GM23338 (cell line): ENCODE results near the gene HTT-AS. TPM values are rescaled to one million over a fixed set of nuclear protein-coding genes. Genes with fewer than 3 reads are reported as not detected.

Experiments used
- ATAC-seq: fragments of 200-7000 bp; cut with Tn5 transposase; 3 replicates; pipeline ENCODE4 v1.9.1; 2020
- DNase-seq: peaks from one replicate; pipeline ENCODE4 v3.0.0-alpha.2; 2015; ENCODE audit warnings: low spot score
- H2AFZ ChIP-seq: fragments of 200-600 bp; sonication (generic); 2 replicates; pipeline ENCODE4 v1.8.0; 2016; ENCODE audit warnings: antibody characterized with exemption, mild to moderate bottlenecking, moderate library complexity
- H3F3A ChIP-seq: fragments of 200-600 bp; sonication (generic); replicated peaks from 2 replicates; pipeline ENCODE4 v1.8.0; 2017; ENCODE audit warnings: antibody characterized with exemption, mixed run types, low read depth
- H3K27ac ChIP-seq: fragments of 200-600 bp; sonication (generic); 2 replicates; pipeline ENCODE4 v1.6.1; 2016; ENCODE audit warnings: low read depth
- H3K27me3 ChIP-seq: fragments of 200-600 bp; sonication (generic); 2 replicates; pipeline ENCODE4 v1.8.0; 2016; ENCODE audit warnings: mild to moderate bottlenecking, mixed run types, moderate library complexity; ENCODE audit not compliant: insufficient read depth
- H3K36me3 ChIP-seq: fragments of 200-600 bp; sonication (generic); 2 replicates; pipeline ENCODE4 v1.8.0; 2016; ENCODE audit warnings: mild to moderate bottlenecking; ENCODE audit not compliant: insufficient read depth
- H3K4me1 ChIP-seq: fragments of 200-600 bp; sonication (generic); 2 replicates; pipeline ENCODE4 v1.8.0; 2016; ENCODE audit warnings: mild to moderate bottlenecking, moderate library complexity; ENCODE audit not compliant: insufficient read depth
- H3K4me2 ChIP-seq: fragments of 200-600 bp; sonication (generic); 2 replicates; pipeline ENCODE4 v1.7.1; 2017; ENCODE audit warnings: mixed run types
- H3K4me3 ChIP-seq: fragments of 200-600 bp; sonication (generic); 2 replicates; pipeline ENCODE4 v1.6.1; 2016; ENCODE audit warnings: mixed run types
- H3K79me2 ChIP-seq: fragments of 200-600 bp; sonication (generic); replicated peaks from 2 replicates; pipeline ENCODE4 v1.8.0; 2017; ENCODE audit warnings: mild to moderate bottlenecking; ENCODE audit not compliant: insufficient read depth
- H3K9me2 ChIP-seq: fragments of 200-600 bp; sonication (generic); 2 replicates; pipeline ENCODE4 v1.8.0; 2017; ENCODE audit not compliant: insufficient read depth
- H4K20me1 ChIP-seq: fragments of 200-600 bp; sonication (generic); replicated peaks from 2 replicates; pipeline ENCODE4 v1.8.0; 2017; ENCODE audit warnings: mild to moderate bottlenecking; ENCODE audit not compliant: insufficient read depth
- H3K27ac Mint-ChIP-seq: 2 replicates; pipeline ENCODE4 v1.8.0; 2020; ENCODE audit warnings: inconsistent platforms, mild to moderate bottlenecking, moderate library complexity, mixed read lengths
- H3K27me3 Mint-ChIP-seq: 3 replicates; pipeline ENCODE4 v1.8.0; 2022; ENCODE audit warnings: low read depth, mild to moderate bottlenecking, moderate library complexity, mixed read lengths, inconsistent platforms; ENCODE audit not compliant: insufficient read depth, poor library complexity
- H3K36me3 Mint-ChIP-seq: 3 replicates; pipeline ENCODE4 v1.8.0; 2021; ENCODE audit warnings: low read depth, mild to moderate bottlenecking, inconsistent platforms, moderate library complexity, mixed read lengths
- H3K4me1 Mint-ChIP-seq: 3 replicates; pipeline ENCODE4 v1.8.0; 2020; ENCODE audit warnings: mild to moderate bottlenecking, inconsistent platforms, mixed read lengths
- H3K4me3 Mint-ChIP-seq: 3 replicates; pipeline ENCODE4 v1.8.0; 2021; ENCODE audit warnings: moderate library complexity, mild to moderate bottlenecking, inconsistent platforms, mixed read lengths
- H3K9me3 Mint-ChIP-seq: 3 replicates; pipeline ENCODE4 v1.8.0; 2020; ENCODE audit warnings: moderate library complexity, mild to moderate bottlenecking, inconsistent platforms, mixed read lengths
- CREB1 ChIP-seq: fragments of 250-450 bp; sonication (Bioruptor Pico); IDR thresholded peaks from 2 replicates; pipeline ENCODE4 v1.5.0; 2020; ENCODE audit warnings: low read depth, mild to moderate bottlenecking, moderate library complexity
- ETS1 ChIP-seq: IDR thresholded peaks from 2 replicates; pipeline ENCODE4 v1.6.1; 2016; ENCODE audit warnings: antibody characterized with exemption
- EZH2 ChIP-seq: fragments of 200-600 bp; sonication (generic); IDR thresholded peaks from one replicate; pipeline ENCODE4 v1.8.0; 2017; ENCODE audit warnings: antibody characterized with exemption, mild to moderate bottlenecking, low read depth; ENCODE audit not compliant: unreplicated experiment
- JUNB ChIP-seq: IDR thresholded peaks from one replicate; pipeline ENCODE4 v1.6.1; 2016; ENCODE audit warnings: antibody characterized with exemption; ENCODE audit not compliant: unreplicated experiment
- ZNF114 ChIP-seq: fragments of 250-450 bp; sonication (Bioruptor Pico); IDR thresholded peaks from 2 replicates; pipeline ENCODE4 v1.5.0; 2020; ENCODE audit warnings: mild to moderate bottlenecking, moderate library complexity
- ZNF331 ChIP-seq: fragments of 250-450 bp; sonication (Bioruptor Pico); IDR thresholded peaks from 2 replicates; pipeline ENCODE4 v1.5.0; 2020; ENCODE audit warnings: low read depth, mild to moderate bottlenecking, moderate library complexity
- polyA plus RNA-seq: library from polyadenylated mRNA; unstranded; fragments of >200 nt; fragmentation: Nextera tagmentation; extraction: Ambion mirVana; gene quantifications from 2 replicates; pipeline ENCODE4 v1.2.1, GENCODE V29; 2016
- total RNA-seq: library from RNA; depleted of rRNA; stranded (reverse); fragments of >200 nt; shearing (Covaris generic); gene quantifications from 2 replicates; pipeline ENCODE4 v1.2.3, GENCODE V29; 2014
- TF ChIP-seq, protein P1 (sequence below): fragments of 250-450 bp; sonication (Bioruptor Pico); IDR thresholded peaks from 2 replicates; pipeline ENCODE4 v1.5.0; 2020; ENCODE audit warnings: mild to moderate bottlenecking, moderate library complexity

Gene HTT-AS
- total and polyA plus RNA-seq, 2 experiments from 2014 or later, result not detected

- H3K27ac ChIP-seq, result no peak overlapping the region
- Mint-ChIP-seq H3K4me1 (peaks cover 12% of the 10 kb centered on the region), H3K36me3 (no peaks in the 10 kb centered on the region), H3K27ac (no peak overlapping the region), H3K27me3 (peaks cover 5% of the 10 kb centered on the region), H3K9me3 (no peaks in the 10 kb centered on the region), H3K4me3 (no peak overlapping the region)
- H3K4me2 ChIP-seq, result no peak overlapping the region
- H3K4me1 ChIP-seq, result no peaks in the 10 kb centered on the region
- H4K20me1 ChIP-seq, result no peaks in the 10 kb centered on the region
- H3K9me2 ChIP-seq, result no peaks in the 10 kb centered on the region
- TF ChIP-seq ZNF331 (CRISPR knock-in tag) (no peak), CREB1 (CRISPR knock-in tag) (no peak), ZNF114 (CRISPR knock-in tag) (no peak), ETS1 (no peak), JUNB (no peak), EZH2 (no peak)
- TF ChIP-seq, protein P1, sequence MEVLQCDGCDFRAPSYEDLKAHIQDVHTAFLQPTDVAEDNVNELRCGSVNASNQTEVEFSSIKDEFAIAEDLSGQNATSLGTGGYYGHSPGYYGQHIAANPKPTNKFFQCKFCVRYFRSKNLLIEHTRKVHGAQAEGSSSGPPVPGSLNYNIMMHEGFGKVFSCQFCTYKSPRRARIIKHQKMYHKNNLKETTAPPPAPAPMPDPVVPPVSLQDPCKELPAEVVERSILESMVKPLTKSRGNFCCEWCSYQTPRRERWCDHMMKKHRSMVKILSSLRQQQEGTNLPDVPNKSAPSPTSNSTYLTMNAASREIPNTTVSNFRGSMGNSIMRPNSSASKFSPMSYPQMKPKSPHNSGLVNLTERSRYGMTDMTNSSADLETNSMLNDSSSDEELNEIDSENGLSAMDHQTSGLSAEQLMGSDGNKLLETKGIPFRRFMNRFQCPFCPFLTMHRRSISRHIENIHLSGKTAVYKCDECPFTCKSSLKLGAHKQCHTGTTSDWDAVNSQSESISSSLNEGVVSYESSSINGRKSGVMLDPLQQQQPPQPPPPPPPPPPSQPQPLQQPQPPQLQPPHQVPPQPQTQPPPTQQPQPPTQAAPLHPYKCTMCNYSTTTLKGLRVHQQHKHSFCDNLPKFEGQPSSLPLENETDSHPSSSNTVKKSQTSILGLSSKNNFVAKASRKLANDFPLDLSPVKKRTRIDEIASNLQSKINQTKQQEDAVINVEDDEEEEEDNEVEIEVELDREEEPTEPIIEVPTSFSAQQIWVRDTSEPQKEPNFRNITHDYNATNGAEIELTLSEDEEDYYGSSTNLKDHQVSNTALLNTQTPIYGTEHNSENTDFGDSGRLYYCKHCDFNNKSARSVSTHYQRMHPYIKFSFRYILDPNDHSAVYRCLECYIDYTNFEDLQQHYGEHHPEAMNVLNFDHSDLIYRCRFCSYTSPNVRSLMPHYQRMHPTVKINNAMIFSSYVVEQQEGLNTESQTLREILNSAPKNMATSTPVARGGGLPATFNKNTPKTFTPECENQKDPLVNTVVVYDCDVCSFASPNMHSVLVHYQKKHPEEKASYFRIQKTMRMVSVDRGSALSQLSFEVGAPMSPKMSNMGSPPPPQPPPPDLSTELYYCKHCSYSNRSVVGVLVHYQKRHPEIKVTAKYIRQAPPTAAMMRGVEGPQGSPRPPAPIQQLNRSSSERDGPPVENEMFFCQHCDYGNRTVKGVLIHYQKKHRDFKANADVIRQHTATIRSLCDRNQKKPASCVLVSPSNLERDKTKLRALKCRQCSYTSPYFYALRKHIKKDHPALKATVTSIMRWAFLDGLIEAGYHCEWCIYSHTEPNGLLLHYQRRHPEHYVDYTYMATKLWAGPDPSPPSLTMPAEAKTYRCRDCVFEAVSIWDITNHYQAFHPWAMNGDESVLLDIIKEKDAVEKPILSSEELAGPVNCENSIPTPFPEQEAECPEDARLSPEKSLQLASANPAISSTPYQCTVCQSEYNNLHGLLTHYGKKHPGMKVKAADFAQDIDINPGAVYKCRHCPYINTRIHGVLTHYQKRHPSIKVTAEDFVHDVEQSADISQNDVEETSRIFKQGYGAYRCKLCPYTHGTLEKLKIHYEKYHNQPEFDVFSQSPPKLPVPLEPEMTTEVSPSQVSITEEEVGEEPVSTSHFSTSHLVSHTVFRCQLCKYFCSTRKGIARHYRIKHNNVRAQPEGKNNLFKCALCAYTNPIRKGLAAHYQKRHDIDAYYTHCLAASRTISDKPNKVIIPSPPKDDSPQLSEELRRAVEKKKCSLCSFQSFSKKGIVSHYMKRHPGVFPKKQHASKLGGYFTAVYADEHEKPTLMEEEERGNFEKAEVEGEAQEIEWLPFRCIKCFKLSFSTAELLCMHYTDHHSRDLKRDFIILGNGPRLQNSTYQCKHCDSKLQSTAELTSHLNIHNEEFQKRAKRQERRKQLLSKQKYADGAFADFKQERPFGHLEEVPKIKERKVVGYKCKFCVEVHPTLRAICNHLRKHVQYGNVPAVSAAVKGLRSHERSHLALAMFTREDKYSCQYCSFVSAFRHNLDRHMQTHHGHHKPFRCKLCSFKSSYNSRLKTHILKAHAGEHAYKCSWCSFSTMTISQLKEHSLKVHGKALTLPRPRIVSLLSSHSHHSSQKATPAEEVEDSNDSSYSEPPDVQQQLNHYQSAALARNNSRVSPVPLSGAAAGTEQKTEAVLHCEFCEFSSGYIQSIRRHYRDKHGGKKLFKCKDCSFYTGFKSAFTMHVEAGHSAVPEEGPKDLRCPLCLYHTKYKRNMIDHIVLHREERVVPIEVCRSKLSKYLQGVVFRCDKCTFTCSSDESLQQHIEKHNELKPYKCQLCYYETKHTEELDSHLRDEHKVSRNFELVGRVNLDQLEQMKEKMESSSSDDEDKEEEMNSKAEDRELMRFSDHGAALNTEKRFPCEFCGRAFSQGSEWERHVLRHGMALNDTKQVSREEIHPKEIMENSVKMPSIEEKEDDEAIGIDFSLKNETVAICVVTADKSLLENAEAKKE (CRISPR knock-in tag), result no peak
- no peaks in the 10 kb centered on the region for H3K27me3 ChIP-seq
- H3K4me3 ChIP-seq, result no peak overlapping the region
- H3F3A ChIP-seq, result no peaks in the 10 kb centered on the region
- no peaks in the 10 kb centered on the region for H3K79me2 ChIP-seq
- no peak overlapping the region for H2AFZ ChIP-seq
- no peaks in the 10 kb centered on the region for H3K36me3 ChIP-seq
- DNase-seq (no peak), ATAC-seq (no peak)
Measured at GRCh38 chr4:3019145-3019846, 55.0 kb downstream of the HTT-AS start.
